Keratinocyte (primary cell): Measurements from ENCODE around the gene ME2.

ENCODE experiments used
- EZH2 ChIP-seq: IDR thresholded peaks from one replicate; pipeline ENCODE4 v1.6.1; 2012; ENCODE audit warnings: inconsistent platforms, mild to moderate bottlenecking, low read length, moderate library complexity
- TF ChIP-seq, protein P1 (sequence below), 3 experiments: IDR thresholded peaks in 1 of 3; conservative IDR thresholded peaks in 1 of 3; optimal IDR thresholded peaks in 1 of 3; 2 replicates in 2 of 3; 3 replicates in 1 of 3; pipeline versions ENCODE3 to v1.5.1; 2011; ENCODE audit warnings: low read length in 3 of 3, mild to moderate bottlenecking in 3 of 3, moderate library complexity in 2 of 3, control low read depth in 1 of 3, inconsistent platforms in 1 of 3; ENCODE audit not compliant: insufficient read depth in 2 of 3; ENCODE audit errors: extremely low read depth in 1 of 3

DNA sequence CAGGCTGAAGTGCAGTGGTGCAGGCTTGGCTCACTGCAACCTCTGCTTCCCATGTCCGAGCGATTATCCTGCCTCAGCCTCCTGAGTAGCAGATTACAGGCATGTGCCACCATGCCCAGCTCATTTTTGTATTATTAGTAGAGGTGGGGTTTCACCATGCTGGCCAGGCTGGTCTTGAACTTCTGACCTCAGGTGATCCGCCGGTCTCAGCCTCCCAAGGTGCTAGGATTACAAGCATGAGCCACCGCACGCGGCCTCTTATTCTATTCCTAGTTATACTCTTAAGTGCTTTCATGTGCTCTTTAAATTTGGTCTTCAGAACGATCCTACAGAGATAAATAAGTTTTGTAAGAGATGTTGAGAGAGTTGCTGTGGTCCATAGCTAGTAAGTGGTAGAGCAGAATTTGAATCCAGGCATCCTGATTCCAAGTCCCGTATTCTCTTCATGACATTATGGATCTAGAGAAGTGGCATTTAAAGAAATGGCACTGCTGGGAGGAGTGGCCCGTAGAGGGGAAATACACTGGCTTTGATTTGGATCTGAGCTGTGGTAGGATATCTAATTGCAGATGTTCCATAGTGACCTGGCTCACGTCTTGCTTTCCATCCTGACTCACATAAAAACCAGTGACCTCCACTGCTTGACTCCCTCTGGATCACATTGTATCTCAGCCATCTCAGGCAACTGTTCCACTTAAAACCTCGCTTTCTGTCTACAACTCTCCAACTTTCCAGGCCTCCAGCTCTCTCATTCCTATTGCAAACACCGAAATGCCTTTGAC is 22.8 kb upstream of the ME2 start:
- TF ChIP-seq, protein P1, sequence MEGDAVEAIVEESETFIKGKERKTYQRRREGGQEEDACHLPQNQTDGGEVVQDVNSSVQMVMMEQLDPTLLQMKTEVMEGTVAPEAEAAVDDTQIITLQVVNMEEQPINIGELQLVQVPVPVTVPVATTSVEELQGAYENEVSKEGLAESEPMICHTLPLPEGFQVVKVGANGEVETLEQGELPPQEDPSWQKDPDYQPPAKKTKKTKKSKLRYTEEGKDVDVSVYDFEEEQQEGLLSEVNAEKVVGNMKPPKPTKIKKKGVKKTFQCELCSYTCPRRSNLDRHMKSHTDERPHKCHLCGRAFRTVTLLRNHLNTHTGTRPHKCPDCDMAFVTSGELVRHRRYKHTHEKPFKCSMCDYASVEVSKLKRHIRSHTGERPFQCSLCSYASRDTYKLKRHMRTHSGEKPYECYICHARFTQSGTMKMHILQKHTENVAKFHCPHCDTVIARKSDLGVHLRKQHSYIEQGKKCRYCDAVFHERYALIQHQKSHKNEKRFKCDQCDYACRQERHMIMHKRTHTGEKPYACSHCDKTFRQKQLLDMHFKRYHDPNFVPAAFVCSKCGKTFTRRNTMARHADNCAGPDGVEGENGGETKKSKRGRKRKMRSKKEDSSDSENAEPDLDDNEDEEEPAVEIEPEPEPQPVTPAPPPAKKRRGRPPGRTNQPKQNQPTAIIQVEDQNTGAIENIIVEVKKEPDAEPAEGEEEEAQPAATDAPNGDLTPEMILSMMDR (optimal IDR thresholded peaks at IDR 0.05 in 1 of 3, IDR thresholded peaks at IDR 0.05 in 1 of 3, conservative IDR thresholded peaks at IDR 0.05 in 1 of 3; ENCODE audit: extremely low read depth in 1 of 3, insufficient read depth in 2 of 3, low read length in 3 of 3), result no peak
- no peak for TF ChIP-seq EZH2
